Measurements from ENCODE around the gene BHLHE40. TPM values are rescaled to one million over a fixed set of nuclear protein-coding genes. Genes with fewer than 3 reads are reported as not detected.

BHLHE40 gene
- total and polyA plus RNA-seq, 10 of the 15 experiments (the other 5 are each of a cell fraction or from before 2014, with no cell fraction given) = 25.2 to 106 (median 51.4) TPM

- TF ChIP-seq TAF1 (IDR thresholded peaks at IDR 0.05; ENCODE audit: borderline replicate concordance, low read depth, low read length) = no peak
- no peak for TF ChIP-seq ETV6 (conservative IDR thresholded peaks at IDR 0.05 in 1 of 2, IDR thresholded peaks at IDR 0.05 in 1 of 2; ENCODE audit: borderline replicate concordance in 1 of 2, low read depth in 1 of 2)
- TF ChIP-seq, protein P1, sequence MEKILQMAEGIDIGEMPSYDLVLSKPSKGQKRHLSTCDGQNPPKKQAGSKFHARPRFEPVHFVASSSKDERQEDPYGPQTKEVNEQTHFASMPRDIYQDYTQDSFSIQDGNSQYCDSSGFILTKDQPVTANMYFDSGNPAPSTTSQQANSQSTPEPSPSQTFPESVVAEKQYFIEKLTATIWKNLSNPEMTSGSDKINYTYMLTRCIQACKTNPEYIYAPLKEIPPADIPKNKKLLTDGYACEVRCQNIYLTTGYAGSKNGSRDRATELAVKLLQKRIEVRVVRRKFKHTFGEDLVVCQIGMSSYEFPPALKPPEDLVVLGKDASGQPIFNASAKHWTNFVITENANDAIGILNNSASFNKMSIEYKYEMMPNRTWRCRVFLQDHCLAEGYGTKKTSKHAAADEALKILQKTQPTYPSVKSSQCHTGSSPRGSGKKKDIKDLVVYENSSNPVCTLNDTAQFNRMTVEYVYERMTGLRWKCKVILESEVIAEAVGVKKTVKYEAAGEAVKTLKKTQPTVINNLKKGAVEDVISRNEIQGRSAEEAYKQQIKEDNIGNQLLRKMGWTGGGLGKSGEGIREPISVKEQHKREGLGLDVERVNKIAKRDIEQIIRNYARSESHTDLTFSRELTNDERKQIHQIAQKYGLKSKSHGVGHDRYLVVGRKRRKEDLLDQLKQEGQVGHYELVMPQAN (conservative IDR thresholded peaks at IDR 0.05) = no peak
- no peak for TF ChIP-seq JUNB (IDR thresholded peaks at IDR 0.05)
These were observed 29.6 kb upstream of the BHLHE40 start (continued) for GRCh38 chr3:4949659-4950058.

DNA sequence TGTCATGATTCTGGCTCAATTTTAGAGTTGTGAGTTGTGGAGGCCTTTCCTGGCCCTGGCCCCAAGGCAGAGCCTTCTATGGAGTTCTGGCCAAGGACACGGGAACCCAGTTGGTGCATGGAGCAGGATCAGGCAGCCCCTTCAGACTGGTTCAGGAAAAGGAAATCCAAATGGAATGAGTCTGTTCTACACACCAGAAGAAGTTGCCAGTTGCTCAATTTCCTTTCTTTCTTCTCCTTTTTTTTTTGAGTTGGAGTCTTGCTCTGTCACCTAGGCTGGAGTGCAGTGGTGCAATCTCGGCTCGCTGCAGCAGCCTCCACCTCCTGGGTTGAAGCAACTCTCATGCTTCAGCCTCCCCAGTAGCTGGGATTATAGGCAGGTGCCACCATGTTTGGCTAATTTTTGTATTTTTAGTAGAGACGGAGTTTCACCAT lies 28.9 kb upstream of the BHLHE40 start:
- BruUV-seq (replicated peaks) = no TSS peak
- Histone ChIP-seq H3K4me2 (ENCODE audit: control insufficient read depth, insufficient read depth) (no peak overlapping the region), H4K20me1 (ENCODE audit: control insufficient read depth, insufficient read depth) (no peaks in the 10 kb centered on the region), H3K4me1 (ENCODE audit: control insufficient read depth, insufficient read depth, low read length) (no peaks in the 10 kb centered on the region), H3K79me2 (ENCODE audit: control insufficient read depth, insufficient read depth, low read length) (no peaks in the 10 kb centered on the region), H2AFZ (ENCODE audit: control insufficient read depth, low read depth, low read length) (no peak overlapping the region), H3K36me3 (ENCODE audit: control insufficient read depth in 2 of 2, insufficient read depth in 2 of 2, low read length in 1 of 2) (no peaks in the 10 kb centered on the region), H3K27me3 (replicated peaks in 1 of 2; ENCODE audit: control insufficient read depth in 2 of 2, insufficient read depth in 2 of 2, low read length in 1 of 2) (no peaks in the 10 kb centered on the region), H3K27ac (ENCODE audit: control insufficient read depth, insufficient read depth) (no peak overlapping the region), H3K9ac (ENCODE audit: control insufficient read depth, insufficient read depth, low read length) (no peak overlapping the region), H3K4me3 (no peak overlapping the region), H3K9me3 (replicated peaks; ENCODE audit: control insufficient read depth, insufficient read depth, low read length) (no peaks in the 10 kb centered on the region; the same call in 2 of the 3 replicates)
- ChIA-PET POLR2A (no interaction called here), SMC1A (ENCODE audit: uncharacterized antibody, unreplicated experiment) (interaction anchor here (0.6 kb wide), 1 partner anchor 172 kb away, joined by 3 read pairs; no protein-coding TSS in a partner anchor), CTCF (interaction anchor here (1.3 to 1.7 kb wide), 2 partner anchors 12 to 107 kb away, joined by 3 read pairs; no protein-coding TSS in a partner anchor), RAD21 (ENCODE audit: unreplicated experiment) (no interaction called here)
- intact Hi-C loops (cut with micrococcal nuclease; ENCODE audit: unreplicated experiment) = no loop called here
- in situ Hi-C loops (cut with MboI) = no loop called here
- no peak for DNase-seq (ENCODE audit: low read depth, low spot score)
- 33% methylated on average over 4 of the region's 4 CpGs for WGBS (ENCODE audit: insufficient coverage, insufficient replicate concordance, low lambda C conversion rate, missing lambda C conversion rate)
- ATAC-seq = no peak
- TF ChIP-seq ATF7 (IDR thresholded peaks at IDR 0.05; ENCODE audit: low read depth) = no peak
- TF ChIP-seq RCOR1 (conservative IDR thresholded peaks at IDR 0.05; ENCODE audit: low read depth, low read length) = no peak
- TF ChIP-seq RAD21 (IDR thresholded peaks at IDR 0.05; ENCODE audit: insufficient read depth, low read depth, low read length) = no peak
- TF ChIP-seq, protein P2, sequence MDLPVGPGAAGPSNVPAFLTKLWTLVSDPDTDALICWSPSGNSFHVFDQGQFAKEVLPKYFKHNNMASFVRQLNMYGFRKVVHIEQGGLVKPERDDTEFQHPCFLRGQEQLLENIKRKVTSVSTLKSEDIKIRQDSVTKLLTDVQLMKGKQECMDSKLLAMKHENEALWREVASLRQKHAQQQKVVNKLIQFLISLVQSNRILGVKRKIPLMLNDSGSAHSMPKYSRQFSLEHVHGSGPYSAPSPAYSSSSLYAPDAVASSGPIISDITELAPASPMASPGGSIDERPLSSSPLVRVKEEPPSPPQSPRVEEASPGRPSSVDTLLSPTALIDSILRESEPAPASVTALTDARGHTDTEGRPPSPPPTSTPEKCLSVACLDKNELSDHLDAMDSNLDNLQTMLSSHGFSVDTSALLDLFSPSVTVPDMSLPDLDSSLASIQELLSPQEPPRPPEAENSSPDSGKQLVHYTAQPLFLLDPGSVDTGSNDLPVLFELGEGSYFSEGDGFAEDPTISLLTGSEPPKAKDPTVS (IDR thresholded peaks at IDR 0.05; ENCODE audit: low read depth, low read length) = no peak
- TF ChIP-seq KAT2A (conservative IDR thresholded peaks at IDR 0.05; ENCODE audit: control insufficient read depth, low read depth, low read length) = no peak
- TF ChIP-seq, protein P3, sequence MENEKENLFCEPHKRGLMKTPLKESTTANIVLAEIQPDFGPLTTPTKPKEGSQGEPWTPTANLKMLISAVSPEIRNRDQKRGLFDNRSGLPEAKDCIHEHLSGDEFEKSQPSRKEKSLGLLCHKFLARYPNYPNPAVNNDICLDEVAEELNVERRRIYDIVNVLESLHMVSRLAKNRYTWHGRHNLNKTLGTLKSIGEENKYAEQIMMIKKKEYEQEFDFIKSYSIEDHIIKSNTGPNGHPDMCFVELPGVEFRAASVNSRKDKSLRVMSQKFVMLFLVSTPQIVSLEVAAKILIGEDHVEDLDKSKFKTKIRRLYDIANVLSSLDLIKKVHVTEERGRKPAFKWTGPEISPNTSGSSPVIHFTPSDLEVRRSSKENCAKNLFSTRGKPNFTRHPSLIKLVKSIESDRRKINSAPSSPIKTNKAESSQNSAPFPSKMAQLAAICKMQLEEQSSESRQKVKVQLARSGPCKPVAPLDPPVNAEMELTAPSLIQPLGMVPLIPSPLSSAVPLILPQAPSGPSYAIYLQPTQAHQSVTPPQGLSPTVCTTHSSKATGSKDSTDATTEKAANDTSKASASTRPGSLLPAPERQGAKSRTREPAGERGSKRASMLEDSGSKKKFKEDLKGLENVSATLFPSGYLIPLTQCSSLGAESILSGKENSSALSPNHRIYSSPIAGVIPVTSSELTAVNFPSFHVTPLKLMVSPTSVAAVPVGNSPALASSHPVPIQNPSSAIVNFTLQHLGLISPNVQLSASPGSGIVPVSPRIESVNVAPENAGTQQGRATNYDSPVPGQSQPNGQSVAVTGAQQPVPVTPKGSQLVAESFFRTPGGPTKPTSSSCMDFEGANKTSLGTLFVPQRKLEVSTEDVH (IDR thresholded peaks at IDR 0.05; ENCODE audit: low read depth, partially characterized antibody) = no peak
- TF ChIP-seq ASH2L (IDR thresholded peaks at IDR 0.05; ENCODE audit: borderline replicate concordance, low read depth) = no peak
- no peak for TF ChIP-seq NFYB (IDR thresholded peaks at IDR 0.05; ENCODE audit: insufficient read depth, low read depth, low read length)
- TF ChIP-seq DPF2 (IDR thresholded peaks at IDR 0.05) = no peak
- no peak for TF ChIP-seq BRCA1 (IDR thresholded peaks at IDR 0.05; ENCODE audit: low read depth, low read length)
- no peak for FAIRE-seq

Data from GM12878 (cell line).